PC-3 (cell line): ENCODE measurements around the gene PCDHGA5. TPM values are rescaled to one million over a fixed set of nuclear protein-coding genes. Genes with fewer than 3 reads are reported as not detected.
"Not testable (repeated sequence)": the region's sequence is repeated elsewhere in the genome, so short reads cannot be mapped to it uniquely, and the experiment has no call there.

Experiments
- ATAC-seq: fragments of 200-7000 bp; cut with Tn5 transposase; 2 replicates; pipeline ENCODE4 v1.9.1; 2020; ENCODE audit warnings: mild to moderate bottlenecking, moderate library complexity
- BruUV-seq: library from RNA; stranded (reverse); fragments of 400-500 nt; replicated peaks from 2 replicates; lab custom pipeline; 2021; lab: Mats Ljungman, UMichigan
- CTCF ChIA-PET: fragments of 300-600 bp; sonication (Branson Sonifier 250); formaldehyde crosslinking; loops from one replicate; lab custom pipeline; 2022; ENCODE audit warnings: antibody characterized with exemption; lab: Charles Lee
- POLR2A ChIA-PET: fragments of 300-600 bp; sonication (Branson Sonifier 250); formaldehyde crosslinking; loops from one replicate; lab custom pipeline; 2022; ENCODE audit warnings: antibody characterized with exemption; ENCODE audit not compliant: unreplicated experiment; lab: Charles Lee
- DNase-seq: peaks from one replicate; pipeline ENCODE4 v3.0.0-alpha.2; 2015
- H2AFZ ChIP-seq: fragments of 300-600 bp; sonication (generic); 2 replicates; pipeline ENCODE4 v1.6.0; 2016; ENCODE audit warnings: antibody characterized with exemption, low read length
- H3F3A ChIP-seq: fragments of 300-600 bp; sonication (generic); one replicate; pipeline ENCODE4 v1.6.0; 2017; ENCODE audit warnings: antibody characterized with exemption, low read length, control low read depth, mild to moderate bottlenecking; ENCODE audit not compliant: unreplicated experiment
- H3K27ac ChIP-seq: fragments of 300-600 bp; sonication (generic); 2 replicates; pipeline ENCODE4 v1.5.1; 2016; ENCODE audit warnings: mild to moderate bottlenecking, low read length
- H3K27me3 ChIP-seq: fragments of 300-600 bp; sonication (generic); 2 replicates; pipeline ENCODE4 v1.6.1; 2016; ENCODE audit warnings: low read length, mixed read lengths
- H3K36me3 ChIP-seq: fragments of 300-600 bp; sonication (generic); 2 replicates; pipeline ENCODE4 v1.6.1; 2016; ENCODE audit warnings: low read depth, mixed run types, low read length, mixed read lengths
- H3K4me1 ChIP-seq: fragments of 300-600 bp; sonication (generic); 2 replicates; pipeline ENCODE4 v1.5.1; 2016; ENCODE audit warnings: low read length; ENCODE audit not compliant: insufficient read depth
- H3K4me2 ChIP-seq: fragments of 300-600 bp; sonication (generic); 2 replicates; pipeline ENCODE4 v1.6.0; 2016; ENCODE audit warnings: low read length
- H3K4me3 ChIP-seq: fragments of 300-600 bp; sonication (generic); 2 replicates; pipeline ENCODE4 v1.5.1; 2016; ENCODE audit warnings: mild to moderate bottlenecking, low read length, mixed read lengths
- H3K79me2 ChIP-seq: fragments of 300-600 bp; sonication (generic); 2 replicates; pipeline ENCODE4 v1.6.1; 2017; ENCODE audit warnings: low read length, mixed read lengths
- H3K9ac ChIP-seq: fragments of 300-600 bp; sonication (generic); 2 replicates; pipeline ENCODE4 v1.6.0; 2016; ENCODE audit warnings: mild to moderate bottlenecking, low read length
- H3K9me2 ChIP-seq: fragments of 300-600 bp; sonication (generic); replicated peaks from 2 replicates; pipeline ENCODE4 v1.6.1; 2016; ENCODE audit warnings: mixed run types, low read length, mixed read lengths
- H3K9me3 ChIP-seq: fragments of 300-600 bp; sonication (generic); 2 replicates; pipeline ENCODE4 v1.6.1; 2016; ENCODE audit warnings: low read length, mixed read lengths
- H4K20me1 ChIP-seq: fragments of 300-600 bp; sonication (generic); 2 replicates; pipeline ENCODE4 v1.6.1; 2016; ENCODE audit warnings: low read length, mixed read lengths
- CTCF ChIP-seq: fragments of 300-600 bp; sonication (generic); conservative IDR thresholded peaks from 2 replicates; pipeline ENCODE4 v1.5.1; 2017; ENCODE audit warnings: antibody characterized with exemption, low read depth, mild to moderate bottlenecking, low read length
- EZH2 ChIP-seq: fragments of 300-600 bp; sonication (generic); IDR thresholded peaks from one replicate; pipeline ENCODE4 v1.6.1; 2017; ENCODE audit warnings: antibody characterized with exemption, mild to moderate bottlenecking, low read length; ENCODE audit not compliant: unreplicated experiment
- EZH2phosphoT487 ChIP-seq: fragments of 300-600 bp; sonication (generic); IDR thresholded peaks from 2 replicates; pipeline ENCODE4 v1.6.1; 2018; ENCODE audit warnings: mild to moderate bottlenecking, antibody characterized with exemption, low read length, borderline replicate concordance
- intact Hi-C: fragments of 100-400 bp; cut with micrococcal nuclease; formaldehyde crosslinking; loops from 2 replicates; pipeline ENCODE4 v1.9.0; 2023
- total RNA-seq: library from RNA; depleted of rRNA; stranded (reverse); fragments of >200 nt; gene quantifications from 2 replicates; pipeline ENCODE4 v1.2.3, GENCODE V29; 2014

Gene PCDHGA5
- total RNA-seq, 1 experiment from 2014 or later: 0.98 TPM

- DNase-seq (no peak), ATAC-seq (no peak)
- no TSS peak for BruUV-seq
- Histone ChIP-seq H3K27ac (no peak overlapping the region), H3K4me3 (no peak overlapping the region), H3K79me2 (no peaks in the 10 kb centered on the region), H4K20me1 (no peaks in the 10 kb centered on the region), H3K27me3 (no peaks in the 10 kb centered on the region), H3F3A (no peaks in the 10 kb centered on the region), H3K9ac (no peak overlapping the region), H3K4me2 (no peak overlapping the region), H3K9me2 (no peaks in the 10 kb centered on the region), H3K9me3 (0 out of 2 replicates have a peak, but pooled peaks cover 3% of the 10 kb centered on the region), H3K36me3 (no peaks in the 10 kb centered on the region), H3K4me1 (no peaks in the 10 kb centered on the region), H2AFZ (no peak overlapping the region)
- POLR2A ChIA-PET: no interaction called here
- no peak for TF ChIP-seq EZH2phosphoT487
- no peak for TF ChIP-seq EZH2
- TF ChIP-seq CTCF: no peak
- intact Hi-C loops: no loop called here
- CTCF ChIA-PET: no interaction called here
These were observed 10.7 kb downstream of the PCDHGA5 start for GRCh38 chr5:141374627-141375026.

GRCh38 chr5:141375444-141376155 is 11.6 kb downstream of the PCDHGA5 start:
- H3K79me2 ChIP-seq, H2AFZ ChIP-seq, ATAC-seq, DNase-seq, BruUV-seq, H3F3A ChIP-seq, H3K9me2 ChIP-seq, H3K9me3 ChIP-seq, H4K20me1 ChIP-seq, H3K9ac ChIP-seq, H3K4me2 ChIP-seq, H3K36me3 ChIP-seq, H3K27ac ChIP-seq, H3K27me3 ChIP-seq, POLR2A ChIA-PET, H3K4me3 ChIP-seq, intact Hi-C loops, CTCF ChIA-PET, H3K4me1 ChIP-seq: not testable (repeated sequence)

GRCh38 chr5:141382469-141383294 is 18.7 kb downstream of the PCDHGA5 start, which contains the start of gene PCDHGA7:
Gene PCDHGA7 (plus strand): TSS chr5:141382742. CDS start chr5:141382900, 158 bp downstream.
- Histone ChIP-seq H3K4me3 (no peak within 1 kb of the TSS), H3K27ac (no peak within 1 kb of the TSS), H3K9ac (no peak within 1 kb of the TSS), H3F3A (no peaks in the 10 kb centered on the region), H3K4me2 (no peak within 1 kb of the TSS), H4K20me1 (no peaks in the 10 kb centered on the region), H2AFZ (no peak within 1 kb of the TSS), H3K36me3 (no peaks in the 10 kb centered on the region), H3K79me2 (no peaks in the 10 kb centered on the region), H3K9me2 (no peaks in the 10 kb centered on the region), H3K9me3 (0 out of 2 replicates have a peak, but pooled peaks cover 3% of the 10 kb centered on the region), H3K4me1 (no peaks in the 10 kb centered on the region), H3K27me3 (no peaks in the 10 kb centered on the region)
- no peak for TF ChIP-seq EZH2
- no peak for TF ChIP-seq EZH2phosphoT487
- TF ChIP-seq CTCF: no peak
- BruUV-seq: no TSS peak
- ChIA-PET POLR2A (no interaction called here), CTCF (no interaction called here)
- intact Hi-C loops: no loop called here
- ATAC-seq (no peak), DNase-seq (no peak)
